A549 (cell line): ENCODE results near the gene UXS1.

Experiments used
- CHD2 ChIP-seq: fragments of 150-350 bp; IDR thresholded peaks from 2 replicates; pipeline ENCODE4 v1.6.1; 2014; ENCODE audit warnings: low read length; ENCODE audit not compliant: partially characterized antibody
- CTCF ChIP-seq: fragments of >200 bp; sonication (Bioruptor Twin); formaldehyde crosslinking; IDR thresholded peaks from 3 replicates; pipeline ENCODE4 v1.5.1; 2016
- EP300 ChIP-seq, 2 experiments: fragments of >200 bp; sonication (Bioruptor Twin); formaldehyde crosslinking; IDR thresholded peaks; 2 replicates in 1 of 2; 3 replicates in 1 of 2; pipeline ENCODE4 v1.6.1; 2016 to 2017
- HDAC2 ChIP-seq: fragments of 200-600 bp; sonication (generic); IDR thresholded peaks from 2 replicates; pipeline ENCODE4 v1.6.1; 2016
- HMGXB4 ChIP-seq: fragments of 250-450 bp; sonication (Bioruptor Pico); IDR thresholded peaks from 2 replicates; pipeline ENCODE4 v1.5.0; 2021; ENCODE audit warnings: mild to moderate bottlenecking, moderate library complexity, borderline replicate concordance
- HOXB13 ChIP-seq: fragments of 250-450 bp; sonication (Bioruptor Pico); IDR thresholded peaks from 2 replicates; pipeline ENCODE4 v1.5.0; 2020; ENCODE audit warnings: low read depth, mild to moderate bottlenecking, moderate library complexity
- JUNB ChIP-seq: fragments of >200 bp; sonication (Bioruptor Twin); formaldehyde crosslinking; IDR thresholded peaks from 2 replicates; pipeline ENCODE4 v1.6.1; 2016
- MYC ChIP-seq: IDR thresholded peaks from 2 replicates; pipeline ENCODE4 v1.6.1; 2012; ENCODE audit warnings: mild to moderate bottlenecking, inconsistent platforms, low read length, improper control_type of control experiment, borderline replicate concordance
- POLR2A ChIP-seq: IDR thresholded peaks from 2 replicates; pipeline ENCODE4 v1.6.1; 2012; ENCODE audit warnings: mild to moderate bottlenecking, low read length
- REST ChIP-seq: fragments of 200-600 bp; sonication (generic); IDR thresholded peaks from 2 replicates; pipeline ENCODE4 v1.6.1; 2016; ENCODE audit warnings: antibody characterized with exemption, mild to moderate bottlenecking, moderate library complexity
- ZSCAN20 ChIP-seq: fragments of 250-450 bp; sonication (Bioruptor Pico); IDR thresholded peaks from 2 replicates; pipeline ENCODE4 v1.8.0; 2022; ENCODE audit warnings: mild to moderate bottlenecking, moderate library complexity

- TF ChIP-seq POLR2A = no peak
- no peak for TF ChIP-seq JUNB
- no peak for TF ChIP-seq CTCF
- no peak for TF ChIP-seq EP300 (IDR thresholded peaks at IDR 0.05)
- TF ChIP-seq HOXB13 (CRISPR knock-in tag) = no peak
- no peak for TF ChIP-seq HMGXB4 (CRISPR knock-in tag)
- TF ChIP-seq MYC = no peak
- TF ChIP-seq REST = no peak
- no peak for TF ChIP-seq HDAC2
- TF ChIP-seq ZSCAN20 (CRISPR knock-in tag) = no peak
- no peak for TF ChIP-seq CHD2
Measured at GRCh38 chr2:106156305-106157296, 37.5 kb downstream of the UXS1 start.
